HCT116 (cell line): ENCODE measurements around the gene EXOSC5. TPM values are rescaled to one million over a fixed set of nuclear protein-coding genes. Genes with fewer than 3 reads are reported as not detected.

Experiments used
- ATAC-seq: fragments of 200-7000 bp; cut with Tn5 transposase; 2 replicates; pipeline ENCODE4 v1.9.1; 2020; ENCODE audit warnings: mild to moderate bottlenecking, moderate library complexity
- BruUV-seq: library from RNA; stranded (reverse); fragments of 400-500 nt; replicated peaks from 2 replicates; lab custom pipeline; 2021; lab: Mats Ljungman, UMichigan
- CTCF ChIA-PET: fragments of 300-600 bp; sonication (Branson Sonifier 250); formaldehyde crosslinking; loops from one replicate; lab custom pipeline; 2021; ENCODE audit warnings: antibody characterized with exemption; lab: Charles Lee
- POLR2A ChIA-PET: fragments of 300-600, 350-600 bp; sonication (Branson Sonifier 250); formaldehyde crosslinking; loops from one replicate; lab custom pipeline; 2021; ENCODE audit warnings: antibody characterized with exemption; lab: Charles Lee
- RAD21 ChIA-PET, 2 experiments: fragments of 300-600 bp; sonication (Branson Sonifier 250); formaldehyde crosslinking; loops; one replicate each; lab custom pipeline; 2023; ENCODE audit warnings: low total read pairs in 2 of 2; ENCODE audit not compliant: uncharacterized antibody in 2 of 2, unreplicated experiment in 2 of 2, low non-redundant PET in 1 of 2; lab: Charles Lee
- DNase-seq: peaks from one replicate; pipeline ENCODE4 v3.0.0-alpha.2; 2010; ENCODE audit warnings: low read depth, low spot score
- H2AFZ ChIP-seq: fragments of 200-600 bp; shearing (Covaris generic), sonication (generic); 2 replicates; pipeline ENCODE4 v1.6.1; 2017; ENCODE audit warnings: low read depth, mixed run types, mixed read lengths, antibody characterized with exemption, low read length; ENCODE audit not compliant: poor library complexity, severe bottlenecking
- H3K27ac ChIP-seq: 2 replicates; pipeline ENCODE4 v1.5.1; 2012; ENCODE audit warnings: low read depth, low read length
- H3K27me3 ChIP-seq: fragments of 200-600 bp; sonication (generic); 2 replicates; pipeline ENCODE4 v1.6.1; 2016; ENCODE audit warnings: mixed run types, low read length, mixed read lengths; ENCODE audit not compliant: insufficient read depth
- H3K36me3 ChIP-seq, 2 experiments: fragments of 200-500 bp in 1 of 2; fragments of 200-600 bp in 1 of 2; sonication (Bioruptor generic) in 1 of 2; sonication (generic) in 1 of 2; 2 replicates each; pipeline versions ENCODE4 v1.5.1 to v1.6.1; 2014 to 2016; ENCODE audit warnings: low read length in 2 of 2, inconsistent platforms in 1 of 2, mixed read lengths in 1 of 2, mixed run types in 1 of 2; ENCODE audit not compliant: insufficient read depth in 2 of 2, control insufficient read depth in 1 of 2
- H3K4me1 ChIP-seq, 2 experiments: fragments of 200-600 bp in 1 of 2; sonication (generic) in 1 of 2; 2 replicates each; pipeline versions ENCODE4 v1.5.1 to v1.6.1; 2012 to 2017; ENCODE audit warnings: low read length in 2 of 2, inconsistent platforms in 1 of 2, mild to moderate bottlenecking in 1 of 2, mixed read lengths in 1 of 2, mixed run types in 1 of 2, moderate library complexity in 1 of 2; ENCODE audit not compliant: insufficient read depth in 2 of 2, control insufficient read depth in 1 of 2
- H3K4me2 ChIP-seq: fragments of 200-600 bp; sonication (generic); 2 replicates; pipeline ENCODE4 v1.6.1; 2017; ENCODE audit warnings: mixed run types, low read length, mixed read lengths
- H3K4me3 ChIP-seq, 2 experiments: fragments of 200-600 bp in 1 of 2; sonication (generic) in 1 of 2; replicated peaks in 1 of 2; 2 replicates each; pipeline ENCODE4 v1.5.1; 2011 to 2016; ENCODE audit warnings: low read length in 2 of 2, control low read depth in 1 of 2, low read depth in 1 of 2, mild to moderate bottlenecking in 1 of 2, mixed read lengths in 1 of 2, mixed run types in 1 of 2
- H3K79me2 ChIP-seq: fragments of 200-600 bp; sonication (generic); 2 replicates; pipeline ENCODE4 v1.6.1; 2017; ENCODE audit warnings: mild to moderate bottlenecking, mixed run types, low read length, moderate library complexity, mixed read lengths; ENCODE audit not compliant: insufficient read depth
- H3K9ac ChIP-seq: fragments of 200-600 bp; sonication (generic); 2 replicates; pipeline ENCODE4 v1.6.1; 2016; ENCODE audit warnings: low read length, mixed read lengths
- H3K9me2 ChIP-seq: fragments of 200-600 bp; sonication (generic), shearing (Covaris generic); 2 replicates; pipeline ENCODE4 v1.6.1; 2017; ENCODE audit warnings: mixed run types, mild to moderate bottlenecking, moderate library complexity; ENCODE audit not compliant: insufficient read depth
- H3K9me3 ChIP-seq, 2 experiments: fragments of 200-500 bp in 1 of 2; fragments of 200-600 bp in 1 of 2; sonication (Bioruptor generic) in 1 of 2; sonication (generic) in 1 of 2; 2 replicates each; pipeline ENCODE4 v1.6.1; 2014 to 2017; ENCODE audit warnings: low read length in 2 of 2, mixed read lengths in 2 of 2, inconsistent platforms in 1 of 2, low read depth in 1 of 2, mild to moderate bottlenecking in 1 of 2, mixed run types in 1 of 2, moderate library complexity in 1 of 2; ENCODE audit not compliant: control insufficient read depth in 1 of 2, insufficient read depth in 1 of 2
- H4K20me1 ChIP-seq: fragments of 200-600 bp; sonication (generic), shearing (Covaris generic); 2 replicates; pipeline ENCODE4 v1.6.1; 2017; ENCODE audit warnings: mixed run types, mild to moderate bottlenecking, moderate library complexity; ENCODE audit not compliant: insufficient read depth
- CBX3 ChIP-seq: IDR thresholded peaks from 2 replicates; pipeline ENCODE4 v1.6.1; 2012; ENCODE audit warnings: low read depth
- EGR1 ChIP-seq: IDR thresholded peaks from 2 replicates; pipeline ENCODE4 v1.6.1; 2012; ENCODE audit warnings: low read depth
- ELF1 ChIP-seq: IDR thresholded peaks from 2 replicates; pipeline ENCODE4 v1.6.1; 2012; ENCODE audit warnings: low read depth, borderline replicate concordance
- EZH2phosphoT487 ChIP-seq: fragments of 200-600 bp; IDR thresholded peaks from 2 replicates; pipeline ENCODE4 v1.6.1; 2018; ENCODE audit warnings: antibody characterized with exemption, borderline replicate concordance
- FOSL1 ChIP-seq: IDR thresholded peaks from 2 replicates; pipeline ENCODE4 v1.6.1; 2012; ENCODE audit warnings: low read depth
- JUND ChIP-seq: IDR thresholded peaks from 2 replicates; pipeline ENCODE4 v1.6.1; 2012
- POLR2A ChIP-seq: IDR thresholded peaks from 2 replicates; pipeline ENCODE4 v1.7.0; 2011; ENCODE audit warnings: borderline replicate concordance; ENCODE audit not compliant: insufficient read depth, insufficient read length; ENCODE audit errors: extremely low read depth
- POLR2AphosphoS5 ChIP-seq: IDR thresholded peaks from 2 replicates; pipeline ENCODE4 v1.6.1; 2011; ENCODE audit warnings: mild to moderate bottlenecking, low read depth, low read length, moderate library complexity
- SIN3A ChIP-seq: IDR thresholded peaks from 2 replicates; pipeline ENCODE4 v1.6.1; 2012; ENCODE audit warnings: low read depth
- SRF ChIP-seq: IDR thresholded peaks from 2 replicates; pipeline ENCODE4 v1.6.1; 2012; ENCODE audit warnings: low read depth
- YY1 ChIP-seq: IDR thresholded peaks from 2 replicates; pipeline ENCODE4 v1.6.1; 2011; ENCODE audit warnings: low read length, low read depth, moderate library complexity, mild to moderate bottlenecking; ENCODE audit not compliant: insufficient replicate concordance; ENCODE audit errors: extremely low read depth
- ZFX ChIP-seq: fragments of 450-650 bp; IDR thresholded peaks from 2 replicates; pipeline ENCODE4 v1.6.1; 2017
- ZNF274 ChIP-seq: fragments of 200-500 bp; sonication (Bioruptor generic); IDR thresholded peaks from 2 replicates; pipeline ENCODE4 v1.6.1; 2014; ENCODE audit warnings: mild to moderate bottlenecking, low read depth, low read length, inconsistent platforms
- intact Hi-C: fragments of 100-400 bp; cut with micrococcal nuclease; formaldehyde crosslinking; loops from 2 replicates; pipeline ENCODE4 v1.10.0; 2022
- total RNA-seq: library from RNA; stranded (reverse); gene quantifications from one replicate; pipeline ENCODE4 v1.2.1, GENCODE V29; 2021; ENCODE audit not compliant: unreplicated experiment
- TF ChIP-seq, protein P1 (sequence below): IDR thresholded peaks from 2 replicates; pipeline ENCODE4 v1.6.1; 2011; ENCODE audit warnings: mild to moderate bottlenecking, low read length, moderate library complexity; ENCODE audit not compliant: insufficient replicate concordance; ENCODE audit errors: extremely low read depth
- TF ChIP-seq, protein P2 (sequence below): IDR thresholded peaks from 2 replicates; pipeline ENCODE4 v1.6.1; 2012; ENCODE audit warnings: low read depth
- TF ChIP-seq, protein P3 (sequence below): IDR thresholded peaks from 2 replicates; pipeline ENCODE4 v1.6.1; 2012
- TF ChIP-seq, protein P4 (sequence below), 3 experiments: fragments of 200-600 bp in 1 of 3; sonication (generic) in 1 of 3; IDR thresholded peaks in 2 of 3; conservative IDR thresholded peaks in 1 of 3; 2 replicates each; pipeline ENCODE4 v1.5.1; 2012 to 2017; ENCODE audit warnings: low read depth in 2 of 3, low read length in 2 of 3, antibody characterized with exemption in 1 of 3, borderline replicate concordance in 1 of 3, control low read depth in 1 of 3, mild to moderate bottlenecking in 1 of 3, mixed read lengths in 1 of 3, mixed run types in 1 of 3, moderate library complexity in 1 of 3; ENCODE audit not compliant: insufficient read depth in 1 of 3
- TF ChIP-seq, protein P5 (sequence below): IDR thresholded peaks from 2 replicates; pipeline ENCODE4 v1.6.1; 2012

EXOSC5 gene
- total RNA-seq, 1 experiment from 2014 or later, result 57.5 TPM

DNA sequence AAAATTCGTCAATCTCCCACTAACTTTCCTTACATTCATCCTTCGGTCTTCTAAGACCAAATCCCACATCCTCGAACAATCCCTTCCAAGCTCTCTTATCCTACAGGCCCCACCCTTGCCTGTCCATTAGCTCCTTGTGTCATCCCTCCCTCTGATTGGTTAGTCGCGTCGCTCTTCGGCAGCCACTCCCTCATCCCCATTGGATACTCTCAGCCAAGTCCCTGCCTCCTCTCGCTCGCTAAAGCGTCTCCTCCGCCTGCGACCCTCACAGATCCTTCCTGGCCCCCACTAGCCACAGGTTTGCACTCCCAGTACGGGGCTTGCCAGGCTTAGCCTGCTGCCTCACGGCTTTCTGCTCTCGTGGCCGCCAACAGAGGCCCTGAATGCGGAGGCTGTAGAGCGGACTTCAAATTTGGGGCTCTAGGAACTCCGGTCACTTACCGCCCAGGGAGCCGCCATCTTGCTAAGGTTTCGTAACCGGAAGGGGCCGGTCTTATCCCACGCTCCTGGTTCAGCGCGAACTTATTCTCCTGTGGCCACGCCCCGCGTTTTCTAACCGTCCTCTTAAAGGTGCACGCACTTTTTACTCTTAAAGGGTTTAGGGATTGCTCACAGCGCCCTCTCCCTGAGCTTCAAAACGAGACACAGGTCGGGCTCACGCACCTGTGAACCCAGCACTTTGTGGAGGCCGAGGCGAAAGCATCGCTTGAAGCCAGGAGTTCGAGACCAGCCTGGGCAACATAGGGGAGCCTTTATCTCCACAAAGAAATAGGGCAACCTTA, 42.5 kb upstream of the EXOSC5 start, which contains the start of gene DMAC2:
Gene DMAC2 (minus strand): TSS at position 472 of the 782 bp plus-strand sequence. CDS start 13 bp downstream, at position 459.
- intact Hi-C loops, result loop anchor here (1.0 kb wide), 1 partner anchor 42 kb away; the partner anchor contains the start of genes BCKDHA and EXOSC5
- Histone ChIP-seq H3K4me3 (peak within 1 kb of the TSS; percentile 76 to 96), H3K36me3 (no peaks in the 10 kb centered on the region; a peak in 2 of 4 replicates), H3K9me2 (no peaks in the 10 kb centered on the region), H3K9me3 (no peaks in the 10 kb centered on the region), H4K20me1 (no peaks in the 10 kb centered on the region), H3K4me1 (peaks cover 10 to 12% of the 10 kb centered on the region in 2 experiments), H3K27me3 (no peaks in the 10 kb centered on the region), H3K27ac (peak within 1 kb of the TSS; percentile 81), H3K79me2 (peaks cover 17% of the 10 kb centered on the region), H3K9ac (peak within 1 kb of the TSS; percentile 85), H3K4me2 (peak within 1 kb of the TSS; percentile 63), H2AFZ (no peak within 1 kb of the TSS)
- ATAC-seq (peak; percentile 97), DNase-seq (peak; percentile 99)
- BruUV-seq, result TSS peak; percentile 82
- ChIA-PET RAD21 (interaction anchor here (0.5 to 1.2 kb wide), 4 partner anchors 9 to 99 kb away, joined by 3 to 7 read pairs (median 4); no protein-coding TSS in a partner anchor), CTCF (interaction anchor here (0.6 to 2.0 kb wide), 12 partner anchors 8 to 355 kb away, joined by 3 to 34 read pairs (median 4); no protein-coding TSS in a partner anchor), POLR2A (interaction anchor here (0.5 to 1.8 kb wide), 13 partner anchors 9 to 271 kb away, joined by 3 to 12 read pairs (median 4); partner anchors contain the start of genes B9D2 and HNRNPUL1)
- TF ChIP-seq EZH2phosphoT487 (no peak), ZFX (no peak), ELF1 (no peak; the same call in 1 of the 2 replicates), POLR2A (peak; percentile 57), SRF (no peak), EGR1 (peak; percentile 50), FOSL1 (no peak), POLR2AphosphoS5 (peak; percentile 71), ZNF274 (no peak), SIN3A (no peak; the same call in 1 of the 2 replicates), JUND (no peak), YY1 (peak; percentile 96), CBX3 (peak; percentile 91)
- TF ChIP-seq, protein P1, sequence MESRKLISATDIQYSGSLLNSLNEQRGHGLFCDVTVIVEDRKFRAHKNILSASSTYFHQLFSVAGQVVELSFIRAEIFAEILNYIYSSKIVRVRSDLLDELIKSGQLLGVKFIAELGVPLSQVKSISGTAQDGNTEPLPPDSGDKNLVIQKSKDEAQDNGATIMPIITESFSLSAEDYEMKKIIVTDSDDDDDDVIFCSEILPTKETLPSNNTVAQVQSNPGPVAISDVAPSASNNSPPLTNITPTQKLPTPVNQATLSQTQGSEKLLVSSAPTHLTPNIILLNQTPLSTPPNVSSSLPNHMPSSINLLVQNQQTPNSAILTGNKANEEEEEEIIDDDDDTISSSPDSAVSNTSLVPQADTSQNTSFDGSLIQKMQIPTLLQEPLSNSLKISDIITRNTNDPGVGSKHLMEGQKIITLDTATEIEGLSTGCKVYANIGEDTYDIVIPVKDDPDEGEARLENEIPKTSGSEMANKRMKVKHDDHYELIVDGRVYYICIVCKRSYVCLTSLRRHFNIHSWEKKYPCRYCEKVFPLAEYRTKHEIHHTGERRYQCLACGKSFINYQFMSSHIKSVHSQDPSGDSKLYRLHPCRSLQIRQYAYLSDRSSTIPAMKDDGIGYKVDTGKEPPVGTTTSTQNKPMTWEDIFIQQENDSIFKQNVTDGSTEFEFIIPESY, result no peak
- TF ChIP-seq, protein P2, sequence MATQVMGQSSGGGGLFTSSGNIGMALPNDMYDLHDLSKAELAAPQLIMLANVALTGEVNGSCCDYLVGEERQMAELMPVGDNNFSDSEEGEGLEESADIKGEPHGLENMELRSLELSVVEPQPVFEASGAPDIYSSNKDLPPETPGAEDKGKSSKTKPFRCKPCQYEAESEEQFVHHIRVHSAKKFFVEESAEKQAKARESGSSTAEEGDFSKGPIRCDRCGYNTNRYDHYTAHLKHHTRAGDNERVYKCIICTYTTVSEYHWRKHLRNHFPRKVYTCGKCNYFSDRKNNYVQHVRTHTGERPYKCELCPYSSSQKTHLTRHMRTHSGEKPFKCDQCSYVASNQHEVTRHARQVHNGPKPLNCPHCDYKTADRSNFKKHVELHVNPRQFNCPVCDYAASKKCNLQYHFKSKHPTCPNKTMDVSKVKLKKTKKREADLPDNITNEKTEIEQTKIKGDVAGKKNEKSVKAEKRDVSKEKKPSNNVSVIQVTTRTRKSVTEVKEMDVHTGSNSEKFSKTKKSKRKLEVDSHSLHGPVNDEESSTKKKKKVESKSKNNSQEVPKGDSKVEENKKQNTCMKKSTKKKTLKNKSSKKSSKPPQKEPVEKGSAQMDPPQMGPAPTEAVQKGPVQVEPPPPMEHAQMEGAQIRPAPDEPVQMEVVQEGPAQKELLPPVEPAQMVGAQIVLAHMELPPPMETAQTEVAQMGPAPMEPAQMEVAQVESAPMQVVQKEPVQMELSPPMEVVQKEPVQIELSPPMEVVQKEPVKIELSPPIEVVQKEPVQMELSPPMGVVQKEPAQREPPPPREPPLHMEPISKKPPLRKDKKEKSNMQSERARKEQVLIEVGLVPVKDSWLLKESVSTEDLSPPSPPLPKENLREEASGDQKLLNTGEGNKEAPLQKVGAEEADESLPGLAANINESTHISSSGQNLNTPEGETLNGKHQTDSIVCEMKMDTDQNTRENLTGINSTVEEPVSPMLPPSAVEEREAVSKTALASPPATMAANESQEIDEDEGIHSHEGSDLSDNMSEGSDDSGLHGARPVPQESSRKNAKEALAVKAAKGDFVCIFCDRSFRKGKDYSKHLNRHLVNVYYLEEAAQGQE, result no peak
- TF ChIP-seq, protein P3, sequence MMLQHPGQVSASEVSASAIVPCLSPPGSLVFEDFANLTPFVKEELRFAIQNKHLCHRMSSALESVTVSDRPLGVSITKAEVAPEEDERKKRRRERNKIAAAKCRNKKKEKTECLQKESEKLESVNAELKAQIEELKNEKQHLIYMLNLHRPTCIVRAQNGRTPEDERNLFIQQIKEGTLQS, result no peak
- TF ChIP-seq, protein P4, sequence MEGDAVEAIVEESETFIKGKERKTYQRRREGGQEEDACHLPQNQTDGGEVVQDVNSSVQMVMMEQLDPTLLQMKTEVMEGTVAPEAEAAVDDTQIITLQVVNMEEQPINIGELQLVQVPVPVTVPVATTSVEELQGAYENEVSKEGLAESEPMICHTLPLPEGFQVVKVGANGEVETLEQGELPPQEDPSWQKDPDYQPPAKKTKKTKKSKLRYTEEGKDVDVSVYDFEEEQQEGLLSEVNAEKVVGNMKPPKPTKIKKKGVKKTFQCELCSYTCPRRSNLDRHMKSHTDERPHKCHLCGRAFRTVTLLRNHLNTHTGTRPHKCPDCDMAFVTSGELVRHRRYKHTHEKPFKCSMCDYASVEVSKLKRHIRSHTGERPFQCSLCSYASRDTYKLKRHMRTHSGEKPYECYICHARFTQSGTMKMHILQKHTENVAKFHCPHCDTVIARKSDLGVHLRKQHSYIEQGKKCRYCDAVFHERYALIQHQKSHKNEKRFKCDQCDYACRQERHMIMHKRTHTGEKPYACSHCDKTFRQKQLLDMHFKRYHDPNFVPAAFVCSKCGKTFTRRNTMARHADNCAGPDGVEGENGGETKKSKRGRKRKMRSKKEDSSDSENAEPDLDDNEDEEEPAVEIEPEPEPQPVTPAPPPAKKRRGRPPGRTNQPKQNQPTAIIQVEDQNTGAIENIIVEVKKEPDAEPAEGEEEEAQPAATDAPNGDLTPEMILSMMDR (IDR thresholded peaks at IDR 0.05 in 2 of 3, conservative IDR thresholded peaks at IDR 0.05 in 1 of 3; ENCODE audit: borderline replicate concordance in 1 of 3, insufficient read depth in 1 of 3, low read depth in 2 of 3, low read length in 2 of 3), result peak; percentile 46 to 72 (median 72); a peak in 5 of 6 replicates
- TF ChIP-seq, protein P5, sequence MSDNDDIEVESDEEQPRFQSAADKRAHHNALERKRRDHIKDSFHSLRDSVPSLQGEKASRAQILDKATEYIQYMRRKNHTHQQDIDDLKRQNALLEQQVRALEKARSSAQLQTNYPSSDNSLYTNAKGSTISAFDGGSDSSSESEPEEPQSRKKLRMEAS, result peak; percentile 95
